GM18520 (cell line): Measurements from ENCODE around the gene WDTC1.

Experiments used
- ATAC-seq: cut with Tn5 transposase; IDR thresholded peaks from one replicate; pipeline ENCODE4 v1.9.1; 2021; ENCODE audit not compliant: unreplicated experiment

Gene WDTC1

GRCh38 chr1:27351541-27352107 lies 117.2 kb downstream of the WDTC1 start:
- no peak for ATAC-seq

- ATAC-seq: no peak
Measured at GRCh38 chr1:27353166-27353565, 118.7 kb downstream of the WDTC1 start.

- no peak for ATAC-seq
Measured at GRCh38 chr1:27353629-27354028, 119.2 kb downstream of the WDTC1 start.

- no peak for ATAC-seq
Measured at GRCh38 chr1:27355683-27356082, 121.3 kb downstream of the WDTC1 start.

- ATAC-seq: no peak
Measured at GRCh38 chr1:27356277-27356618, 121.8 kb downstream of the WDTC1 start.

- no peak for ATAC-seq
Measured at GRCh38 chr1:27356619-27357280, 122.3 kb downstream of the WDTC1 start.

GRCh38 chr1:27357281-27358037 lies 123.0 kb downstream of the WDTC1 start:
- ATAC-seq: no peak
